ENCODE results near the gene P3H3.

P3H3 gene

DNA sequence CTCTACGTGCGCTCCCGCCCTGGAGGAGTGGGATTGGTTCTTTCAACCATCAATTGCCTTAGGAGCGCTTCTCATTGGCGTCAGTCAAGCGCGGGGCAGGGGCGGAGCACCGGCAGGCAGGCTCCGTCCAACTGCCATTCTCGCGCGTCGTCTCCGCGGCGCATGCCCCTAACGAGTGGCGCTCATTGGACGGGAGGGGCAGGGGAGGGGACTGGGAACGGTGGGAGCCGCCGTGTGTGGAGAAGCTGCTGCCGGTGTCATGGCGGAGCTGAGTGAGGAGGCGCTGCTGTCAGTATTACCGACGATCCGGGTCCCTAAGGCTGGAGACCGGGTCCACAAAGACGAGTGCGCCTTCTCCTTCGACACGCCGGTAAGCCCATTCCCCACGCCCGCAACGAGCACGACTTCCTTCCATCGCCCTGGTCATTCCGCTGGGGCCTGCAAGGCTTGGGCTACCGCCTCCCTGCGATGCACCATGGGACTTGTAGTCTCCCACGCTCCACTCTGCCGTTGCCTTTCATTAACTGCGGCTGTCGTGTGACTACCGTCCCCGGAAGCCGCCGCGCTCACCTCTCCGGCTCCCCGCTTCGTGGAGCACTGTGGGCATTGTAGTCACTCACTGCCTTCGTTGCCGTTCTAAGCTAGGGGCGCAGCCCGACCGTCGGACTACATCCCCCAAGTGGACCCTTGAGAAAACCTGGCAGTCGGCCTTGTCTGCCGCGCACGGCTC lies 23.9 kb downstream of the P3H3 start, which contains the start of gene USP5:
Gene USP5, plus strand, starts transcription at position 230 of the 730 bp plus-strand sequence. Its CDS starts 30 bp downstream, at position 260.
- Histone ChIP-seq H3K9ac (ENCODE audit: low read depth in 1 of 2, low read length in 2 of 2) (peak within 1 kb of the TSS; percentile 82 to 86), H3K36me3 (ENCODE audit: control insufficient read depth in 1 of 2, insufficient read depth in 2 of 2, low read length in 2 of 2) (peaks cover 0 to 36% of the 10 kb centered on the region in 2 donors), H3K4me3 (ENCODE audit: low read depth in 1 of 2, low read length in 2 of 2) (peak within 1 kb of the TSS; percentile 65 to 96), H3K9me3 (ENCODE audit: control insufficient read depth in 1 of 2, low read length in 2 of 2) (no peaks in the 10 kb centered on the region), H3K4me1 (ENCODE audit: control insufficient read depth in 1 of 2, insufficient read depth in 2 of 2, low read length in 2 of 2) (peaks cover 11 to 22% of the 10 kb centered on the region in 2 donors), H3K27me3 (ENCODE audit: control insufficient read depth in 1 of 2, insufficient read depth in 2 of 2, low read length in 2 of 2) (no peaks in the 10 kb centered on the region), H3K27ac (ENCODE audit: low read depth, low read length) (peak within 1 kb of the TSS; percentile 83)

DNA sequence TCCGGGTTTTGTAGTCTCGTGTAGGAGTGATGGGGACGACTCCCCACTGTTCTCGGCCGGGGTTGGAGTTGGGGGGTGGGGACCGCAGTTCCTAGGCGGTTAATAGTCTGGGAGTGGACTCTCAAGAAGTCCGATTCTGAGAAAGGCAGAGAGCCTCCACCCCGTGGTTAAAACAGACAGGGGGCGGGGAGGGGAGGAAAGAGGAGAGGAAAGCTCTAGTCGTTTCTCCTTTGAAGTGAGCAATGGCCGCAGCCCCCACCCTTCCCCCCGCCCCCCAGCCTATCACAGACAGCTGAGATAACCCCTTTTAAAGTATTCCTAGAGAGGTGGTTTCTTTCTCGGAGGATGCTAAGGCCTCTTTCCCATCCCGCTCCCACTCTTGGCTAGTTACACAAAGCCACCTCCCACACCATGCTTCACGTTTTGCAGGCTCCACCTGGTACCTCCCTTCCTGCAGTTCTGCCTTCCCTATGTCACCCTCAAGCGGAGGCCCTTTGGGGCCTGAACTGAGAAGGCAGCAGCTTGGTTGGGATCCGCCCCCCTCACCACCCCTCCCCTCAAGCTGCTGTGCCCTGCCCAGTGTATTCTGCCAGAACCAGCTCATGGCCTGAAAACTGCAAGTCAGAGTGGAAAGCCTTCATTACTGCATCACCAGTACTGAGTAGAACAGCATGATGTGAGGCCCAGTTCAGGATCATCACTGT lies 24.6 kb downstream of the P3H3 start:
- Histone ChIP-seq H3K36me3 (ENCODE audit: control insufficient read depth in 1 of 2, insufficient read depth in 2 of 2, low read length in 2 of 2) (peaks cover 7 to 38% of the 10 kb centered on the region in 2 donors), H3K27ac (ENCODE audit: low read depth, low read length) (no peak overlapping the region), H3K4me1 (ENCODE audit: control insufficient read depth in 1 of 2, insufficient read depth in 2 of 2, low read length in 2 of 2) (peaks cover 11 to 22% of the 10 kb centered on the region in 2 donors), H3K27me3 (ENCODE audit: control insufficient read depth in 1 of 2, insufficient read depth in 2 of 2, low read length in 2 of 2) (no peaks in the 10 kb centered on the region), H3K9me3 (ENCODE audit: control insufficient read depth in 1 of 2, low read length in 2 of 2) (no peaks in the 10 kb centered on the region), H3K4me3 (ENCODE audit: low read depth in 1 of 2, low read length in 2 of 2) (peak overlapping the region; percentile 63 to 65), H3K9ac (ENCODE audit: low read depth in 1 of 2, low read length in 2 of 2) (peak overlapping the region; percentile 31 to 45)

DNA sequence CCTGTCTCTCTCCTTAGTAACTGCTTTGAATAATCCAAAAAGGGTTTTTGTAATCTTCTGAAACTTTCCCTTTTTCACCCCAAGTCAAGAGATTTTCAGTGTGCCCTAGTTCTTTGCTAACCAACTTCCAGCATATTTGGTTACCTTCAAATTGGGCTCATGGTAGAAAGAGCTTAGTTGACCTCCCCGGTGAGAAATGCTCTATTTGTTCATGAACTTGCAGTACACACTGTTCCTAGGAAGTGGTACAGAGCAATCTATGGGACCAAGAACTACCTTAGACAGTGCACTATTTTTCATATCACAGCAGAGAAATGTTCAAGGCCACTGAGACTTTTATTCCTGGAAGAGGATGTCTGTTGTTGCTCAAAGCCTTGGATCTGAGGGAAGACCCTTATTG lies 25.4 kb downstream of the P3H3 start:
- no peak overlapping the region for H3K4me3 ChIP-seq (ENCODE audit: low read depth in 1 of 2, low read length in 2 of 2)
- H3K27ac ChIP-seq (ENCODE audit: low read depth, low read length): no peak overlapping the region
- H3K9ac ChIP-seq (ENCODE audit: low read depth in 1 of 2, low read length in 2 of 2): peak overlapping the region in 1 of 2 donors; percentile 31
- no peaks in the 10 kb centered on the region for H3K27me3 ChIP-seq (ENCODE audit: control insufficient read depth in 1 of 2, insufficient read depth in 2 of 2, low read length in 2 of 2)
- H3K9me3 ChIP-seq (ENCODE audit: control insufficient read depth in 1 of 2, low read length in 2 of 2): no peaks in the 10 kb centered on the region
- H3K4me1 ChIP-seq (ENCODE audit: control insufficient read depth in 1 of 2, insufficient read depth in 2 of 2, low read length in 2 of 2): peaks cover 11 to 22% of the 10 kb centered on the region in 2 donors
- H3K36me3 ChIP-seq (ENCODE audit: control insufficient read depth in 1 of 2, insufficient read depth in 2 of 2, low read length in 2 of 2): peaks cover 15 to 44% of the 10 kb centered on the region in 2 donors

DNA sequence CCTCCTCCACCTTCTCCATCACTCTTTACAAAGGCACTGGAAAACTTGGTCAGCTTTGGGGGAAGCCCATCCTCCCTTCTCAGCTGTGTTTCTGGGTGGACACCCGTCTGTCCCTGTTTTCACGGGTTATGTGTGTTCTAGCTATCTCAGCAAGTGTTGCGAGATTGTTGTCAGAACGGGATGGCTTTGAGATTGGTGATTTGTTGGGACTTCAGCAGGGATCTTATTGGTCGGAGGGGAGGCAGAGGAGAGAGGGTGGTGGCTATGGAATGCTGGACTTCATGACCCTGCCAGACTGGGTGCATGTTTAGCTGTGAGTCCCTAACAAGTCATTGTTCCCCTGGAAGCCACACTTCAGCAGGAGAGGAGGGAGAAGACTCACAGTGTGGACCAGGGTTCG lies 25.8 kb downstream of the P3H3 start:
- Histone ChIP-seq H3K9ac (ENCODE audit: low read depth in 1 of 2, low read length in 2 of 2) (no peak overlapping the region), H3K27me3 (ENCODE audit: control insufficient read depth in 1 of 2, insufficient read depth in 2 of 2, low read length in 2 of 2) (no peaks in the 10 kb centered on the region), H3K4me1 (ENCODE audit: control insufficient read depth in 1 of 2, insufficient read depth in 2 of 2, low read length in 2 of 2) (peaks cover 11 to 19% of the 10 kb centered on the region in 2 donors), H3K4me3 (ENCODE audit: low read depth in 1 of 2, low read length in 2 of 2) (no peak overlapping the region), H3K36me3 (ENCODE audit: control insufficient read depth in 1 of 2, insufficient read depth in 2 of 2, low read length in 2 of 2) (peaks cover 19 to 44% of the 10 kb centered on the region in 2 donors), H3K27ac (ENCODE audit: low read depth, low read length) (no peak overlapping the region), H3K9me3 (ENCODE audit: control insufficient read depth in 1 of 2, low read length in 2 of 2) (no peaks in the 10 kb centered on the region)

DNA sequence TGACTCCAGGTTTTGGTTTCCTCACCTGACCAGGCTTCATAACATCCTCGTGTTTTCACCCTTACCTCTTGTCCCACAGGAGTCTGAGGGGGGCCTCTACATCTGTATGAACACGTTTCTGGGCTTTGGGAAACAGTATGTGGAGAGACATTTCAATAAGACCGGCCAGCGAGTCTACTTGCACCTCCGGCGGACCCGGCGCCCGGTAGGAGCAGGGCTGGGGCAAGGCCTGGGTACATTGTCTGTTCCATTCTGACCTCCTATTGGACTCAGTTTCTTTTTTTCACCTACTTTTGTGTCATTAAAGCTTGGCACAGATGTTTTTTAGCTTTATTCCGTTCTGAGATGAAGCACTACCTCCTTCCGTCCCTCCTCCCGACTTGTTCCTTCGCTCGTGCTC lies 27.1 kb downstream of the P3H3 start:
- peaks cover 7 to 11% of the 10 kb centered on the region in 2 donors for H3K4me1 ChIP-seq (ENCODE audit: control insufficient read depth in 1 of 2, insufficient read depth in 2 of 2, low read length in 2 of 2)
- peaks cover 26 to 50% of the 10 kb centered on the region in 2 donors for H3K36me3 ChIP-seq (ENCODE audit: control insufficient read depth in 1 of 2, insufficient read depth in 2 of 2, low read length in 2 of 2)
- no peaks in the 10 kb centered on the region for H3K9me3 ChIP-seq (ENCODE audit: control insufficient read depth in 1 of 2, low read length in 2 of 2)
- H3K27ac ChIP-seq (ENCODE audit: low read depth, low read length): no peak overlapping the region
- no peak overlapping the region for H3K4me3 ChIP-seq (ENCODE audit: low read depth in 1 of 2, low read length in 2 of 2)
- no peak overlapping the region for H3K9ac ChIP-seq (ENCODE audit: low read depth in 1 of 2, low read length in 2 of 2)
- H3K27me3 ChIP-seq (ENCODE audit: control insufficient read depth in 1 of 2, insufficient read depth in 2 of 2, low read length in 2 of 2): no peaks in the 10 kb centered on the region

DNA sequence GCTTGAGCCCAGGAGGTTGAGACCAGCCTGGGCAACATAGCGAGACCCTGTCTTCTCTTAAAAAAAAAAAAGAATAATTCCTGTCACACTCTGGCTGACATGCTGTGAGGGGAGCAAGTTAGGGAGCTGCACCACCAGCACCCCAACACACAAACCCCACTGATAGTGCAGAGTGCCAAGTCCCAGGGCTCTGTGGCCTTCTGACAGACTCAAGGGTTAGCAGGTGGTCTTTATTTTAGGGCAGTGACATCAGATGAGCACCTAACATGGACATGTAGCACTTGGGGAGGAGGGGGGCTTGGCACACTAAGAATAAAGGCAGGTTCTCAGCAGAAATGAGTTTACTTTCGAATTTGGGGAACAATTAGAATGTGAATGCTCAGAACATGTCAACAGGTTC lies 30.6 kb downstream of the P3H3 start:
- H3K9me3 ChIP-seq (ENCODE audit: control insufficient read depth in 1 of 2, low read length in 2 of 2): no peaks in the 10 kb centered on the region
- no peak overlapping the region for H3K9ac ChIP-seq (ENCODE audit: low read depth in 1 of 2, low read length in 2 of 2)
- no peak overlapping the region for H3K4me3 ChIP-seq (ENCODE audit: low read depth in 1 of 2, low read length in 2 of 2)
- no peaks in the 10 kb centered on the region for H3K27me3 ChIP-seq (ENCODE audit: control insufficient read depth in 1 of 2, insufficient read depth in 2 of 2, low read length in 2 of 2)
- H3K27ac ChIP-seq (ENCODE audit: low read depth, low read length): no peak overlapping the region
- peaks cover 0 to under 1% of the 10 kb centered on the region in 2 donors for H3K4me1 ChIP-seq (ENCODE audit: control insufficient read depth in 1 of 2, insufficient read depth in 2 of 2, low read length in 2 of 2)
- peaks cover 51 to 82% of the 10 kb centered on the region in 2 donors for H3K36me3 ChIP-seq (ENCODE audit: control insufficient read depth in 1 of 2, insufficient read depth in 2 of 2, low read length in 2 of 2)

DNA sequence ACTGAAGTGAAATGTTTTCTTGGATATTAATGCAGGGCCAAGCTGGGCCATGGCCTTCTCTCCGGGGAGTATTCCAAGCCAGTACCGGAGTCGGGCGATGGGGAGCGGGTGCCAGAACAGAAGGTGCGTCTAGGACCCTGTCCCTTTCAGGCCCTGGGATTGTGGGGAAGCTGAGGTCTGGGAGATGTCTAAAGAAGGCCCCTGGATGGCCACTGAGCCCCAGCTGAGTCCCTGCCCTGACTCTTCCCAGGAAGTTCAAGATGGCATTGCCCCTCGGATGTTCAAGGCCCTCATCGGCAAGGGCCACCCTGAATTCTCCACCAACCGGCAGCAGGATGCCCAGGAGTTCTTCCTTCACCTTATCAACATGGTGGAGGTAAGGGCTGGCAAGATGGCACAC lies 31.9 kb downstream of the P3H3 start:
- no peaks in the 10 kb centered on the region for H3K9me3 ChIP-seq (ENCODE audit: control insufficient read depth in 1 of 2, low read length in 2 of 2)
- H3K27ac ChIP-seq (ENCODE audit: low read depth, low read length): no peak overlapping the region
- H3K36me3 ChIP-seq (ENCODE audit: control insufficient read depth in 1 of 2, insufficient read depth in 2 of 2, low read length in 2 of 2): peaks cover 57 to 95% of the 10 kb centered on the region in 2 donors
- no peak overlapping the region for H3K9ac ChIP-seq (ENCODE audit: low read depth in 1 of 2, low read length in 2 of 2)
- H3K4me3 ChIP-seq (ENCODE audit: low read depth in 1 of 2, low read length in 2 of 2): no peak overlapping the region
- H3K4me1 ChIP-seq (ENCODE audit: control insufficient read depth in 1 of 2, insufficient read depth in 2 of 2, low read length in 2 of 2): no peaks in the 10 kb centered on the region
- H3K27me3 ChIP-seq (ENCODE audit: control insufficient read depth in 1 of 2, insufficient read depth in 2 of 2, low read length in 2 of 2): no peaks in the 10 kb centered on the region

DNA sequence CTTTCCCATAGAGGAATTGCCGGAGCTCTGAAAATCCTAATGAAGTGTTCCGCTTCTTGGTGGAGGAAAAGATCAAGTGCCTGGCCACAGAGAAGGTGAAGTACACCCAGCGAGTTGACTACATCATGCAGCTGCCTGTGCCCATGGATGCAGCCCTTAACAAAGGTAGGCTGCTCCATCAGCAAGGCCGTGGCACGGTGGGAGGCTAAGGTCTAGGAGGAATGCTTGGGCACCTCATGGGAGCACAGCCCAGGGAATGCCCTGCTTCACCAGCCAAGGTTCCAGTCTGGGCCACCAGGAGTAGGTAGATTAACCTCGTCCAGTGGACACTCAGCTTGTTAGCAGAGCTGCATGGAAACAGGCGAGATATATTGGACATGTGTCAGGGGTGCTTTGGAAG lies 32.7 kb downstream of the P3H3 start:
- Histone ChIP-seq H3K36me3 (ENCODE audit: control insufficient read depth in 1 of 2, insufficient read depth in 2 of 2, low read length in 2 of 2) (peaks cover 58 to 91% of the 10 kb centered on the region in 2 donors), H3K4me3 (ENCODE audit: low read depth in 1 of 2, low read length in 2 of 2) (no peak overlapping the region)

DNA sequence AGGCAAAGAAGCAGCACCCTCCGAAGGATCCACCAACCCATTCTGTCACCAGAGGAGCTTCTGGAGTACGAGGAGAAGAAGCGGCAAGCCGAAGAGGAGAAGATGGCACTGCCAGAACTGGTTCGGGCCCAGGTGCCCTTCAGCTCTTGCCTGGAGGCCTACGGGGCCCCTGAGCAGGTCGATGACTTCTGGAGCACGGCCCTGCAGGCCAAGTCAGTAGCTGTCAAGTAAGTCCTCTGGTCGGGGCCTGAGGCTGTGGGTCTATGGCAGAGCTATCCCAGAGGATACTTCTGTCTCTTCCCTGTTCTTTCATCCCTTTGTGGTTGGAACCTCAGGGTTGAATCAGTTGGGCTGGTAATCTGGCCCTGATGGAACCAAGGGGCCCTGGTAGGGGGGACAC lies 33.2 kb downstream of the P3H3 start:
- no peaks in the 10 kb centered on the region for H3K9me3 ChIP-seq (ENCODE audit: control insufficient read depth in 1 of 2, low read length in 2 of 2)
- peaks cover 58 to 87% of the 10 kb centered on the region in 2 donors for H3K36me3 ChIP-seq (ENCODE audit: control insufficient read depth in 1 of 2, insufficient read depth in 2 of 2, low read length in 2 of 2)
- no peak overlapping the region for H3K4me3 ChIP-seq (ENCODE audit: low read depth in 1 of 2, low read length in 2 of 2)
- no peaks in the 10 kb centered on the region for H3K4me1 ChIP-seq (ENCODE audit: control insufficient read depth in 1 of 2, insufficient read depth in 2 of 2, low read length in 2 of 2)
- no peak overlapping the region for H3K27ac ChIP-seq (ENCODE audit: low read depth, low read length)
- no peak overlapping the region for H3K9ac ChIP-seq (ENCODE audit: low read depth in 1 of 2, low read length in 2 of 2)
- no peaks in the 10 kb centered on the region for H3K27me3 ChIP-seq (ENCODE audit: control insufficient read depth in 1 of 2, insufficient read depth in 2 of 2, low read length in 2 of 2)

More for the DNA sequence above, 32.7 kb downstream of the P3H3 start:
- H3K9me3 ChIP-seq (ENCODE audit: control insufficient read depth in 1 of 2, low read length in 2 of 2): no peaks in the 10 kb centered on the region
- H3K4me1 ChIP-seq (ENCODE audit: control insufficient read depth in 1 of 2, insufficient read depth in 2 of 2, low read length in 2 of 2): no peaks in the 10 kb centered on the region
- no peaks in the 10 kb centered on the region for H3K27me3 ChIP-seq (ENCODE audit: control insufficient read depth in 1 of 2, insufficient read depth in 2 of 2, low read length in 2 of 2)
- no peak overlapping the region for H3K27ac ChIP-seq (ENCODE audit: low read depth, low read length)
- no peak overlapping the region for H3K9ac ChIP-seq (ENCODE audit: low read depth in 1 of 2, low read length in 2 of 2)

DNA sequence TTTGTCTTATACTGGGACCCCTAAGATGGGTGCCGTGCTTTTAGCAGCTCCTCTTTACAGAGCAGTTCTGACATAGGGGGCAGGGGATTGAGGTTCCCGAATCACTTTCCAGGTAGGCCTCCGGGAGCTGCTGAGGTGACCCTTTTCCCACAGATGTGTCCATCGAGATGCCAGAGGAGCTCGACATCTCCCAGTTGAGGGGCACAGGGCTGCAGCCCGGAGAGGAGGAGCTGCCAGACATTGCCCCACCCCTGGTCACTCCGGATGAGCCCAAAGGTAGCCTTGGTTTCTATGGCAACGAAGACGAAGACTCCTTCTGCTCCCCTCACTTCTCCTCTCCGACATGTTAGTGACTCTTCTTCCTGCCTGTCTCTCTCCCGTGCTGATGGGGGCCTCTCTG lies 34.8 kb downstream of the P3H3 start:
- H3K27me3 ChIP-seq (ENCODE audit: control insufficient read depth in 1 of 2, insufficient read depth in 2 of 2, low read length in 2 of 2): no peaks in the 10 kb centered on the region
- no peak overlapping the region for H3K27ac ChIP-seq (ENCODE audit: low read depth, low read length)
- no peaks in the 10 kb centered on the region for H3K9me3 ChIP-seq (ENCODE audit: control insufficient read depth in 1 of 2, low read length in 2 of 2)
- H3K4me3 ChIP-seq (ENCODE audit: low read depth in 1 of 2, low read length in 2 of 2): no peak overlapping the region
- peaks cover 0 to 7% of the 10 kb centered on the region in 2 donors for H3K4me1 ChIP-seq (ENCODE audit: control insufficient read depth in 1 of 2, insufficient read depth in 2 of 2, low read length in 2 of 2)
- H3K9ac ChIP-seq (ENCODE audit: low read depth in 1 of 2, low read length in 2 of 2): no peak overlapping the region
- H3K36me3 ChIP-seq (ENCODE audit: control insufficient read depth in 1 of 2, insufficient read depth in 2 of 2, low read length in 2 of 2): peaks cover 48 to 70% of the 10 kb centered on the region in 2 donors

Data from duodenal mucosa (tissue), 2 donors.